Thoracic aorta (tissue), 2 donors: ENCODE data around the gene PRELID3B. TPM values are rescaled to one million over a fixed set of nuclear protein-coding genes. Genes with fewer than 3 reads are reported as not detected.

Experiments used
- ATAC-seq: fragments of 150-250 bp; one replicate; pipeline ENCODE4 v1.8.0; 2017; ENCODE audit warnings: low read depth; ENCODE audit not compliant: insufficient number of reproducible peaks, low FRiP score
- DNase-seq: peaks from one replicate; pipeline ENCODE4 v3.0.0-alpha.2; 2020; ENCODE audit warnings: low spot score
- H3K27ac ChIP-seq, 2 donors: fragments of 200-600 bp; sonication (generic); 1 replicate in 1 of 2; 2 replicates in 1 of 2; pipeline ENCODE4 v1.5.1; 2016; ENCODE audit warnings: mild to moderate bottlenecking in 2 of 2, moderate library complexity in 2 of 2
- H3K27me3 ChIP-seq: fragments of 200-600 bp; sonication (generic); replicated peaks from 2 replicates; pipeline ENCODE4 v1.6.0; 2016; ENCODE audit warnings: mild to moderate bottlenecking; ENCODE audit not compliant: insufficient read depth
- H3K36me3 ChIP-seq: fragments of 200-600 bp; sonication (generic); one replicate; pipeline ENCODE4 v1.5.1; 2016
- H3K4me1 ChIP-seq, 2 donors: fragments of 200-600 bp; sonication (generic); 1 replicate in 1 of 2; 2 replicates in 1 of 2; pipeline versions ENCODE4 v1.5.1 to v1.6.0; 2016; ENCODE audit warnings: low read depth in 2 of 2, mild to moderate bottlenecking in 1 of 2; ENCODE audit not compliant: control insufficient read depth in 1 of 2
- H3K4me3 ChIP-seq: fragments of 200-600 bp; sonication (generic); 2 replicates; pipeline ENCODE4 v1.5.1; 2016; ENCODE audit warnings: mild to moderate bottlenecking
- H3K9me3 ChIP-seq: fragments of 200-600 bp; sonication (generic); 2 replicates; pipeline ENCODE4 v1.5.1; 2016
- CTCF ChIP-seq: fragments of 200-600 bp; sonication (generic); IDR thresholded peaks from one replicate; pipeline ENCODE4 v1.5.1; 2019; ENCODE audit warnings: antibody characterized with exemption
- total RNA-seq, 2 donors: library from RNA; depleted of rRNA; stranded (reverse); fragments of >200 nt; gene quantifications; one replicate each; pipeline versions ENCODE4 v1.1.0 to v1.2.3, GENCODE V29; 2016

Gene PRELID3B
- total RNA-seq, 2 donors from 2014 or later, result 25.5 to 30.5 TPM

- Histone ChIP-seq H3K9me3 (no peaks in the 10 kb centered on the region), H3K36me3 (no peaks in the 10 kb centered on the region), H3K4me3 (no peak overlapping the region), H3K27me3 (no peaks in the 10 kb centered on the region), H3K27ac (no peak overlapping the region), H3K4me1 (peaks cover 4% of the 10 kb centered on the region in 2 donors)
- DNase-seq, result no peak
- TF ChIP-seq CTCF, result no peak
- no peak for ATAC-seq
Measured at GRCh38 chr20:59068534-59068933, 25.9 kb upstream of the PRELID3B start.

GRCh38 chr20:59064214-59064722, 21.7 kb upstream of the PRELID3B start:
- Histone ChIP-seq H3K36me3 (no peaks in the 10 kb centered on the region), H3K27me3 (no peaks in the 10 kb centered on the region), H3K4me1 (peaks cover 4% of the 10 kb centered on the region in 2 donors), H3K9me3 (no peaks in the 10 kb centered on the region), H3K4me3 (peak overlapping the region; percentile 1), H3K27ac (no peak overlapping the region)
- ATAC-seq (no peak), DNase-seq (no peak)
- TF ChIP-seq CTCF, result no peak

- no peak for TF ChIP-seq CTCF
- no peak overlapping the region for H3K27ac ChIP-seq
- DNase-seq, result no peak
- peak overlapping the region; percentile 1 for H3K4me3 ChIP-seq
- peaks cover 4% of the 10 kb centered on the region in 2 donors for H3K4me1 ChIP-seq
- H3K9me3 ChIP-seq, result no peaks in the 10 kb centered on the region
- H3K36me3 ChIP-seq, result no peaks in the 10 kb centered on the region
- no peak for ATAC-seq
- H3K27me3 ChIP-seq, result no peaks in the 10 kb centered on the region
Measured at GRCh38 chr20:59063358-59064213, 21.0 kb upstream of the PRELID3B start.

- Histone ChIP-seq H3K4me1 (peaks cover 4% of the 10 kb centered on the region in 2 donors), H3K27ac (no peak overlapping the region), H3K9me3 (no peaks in the 10 kb centered on the region), H3K4me3 (no peak overlapping the region), H3K27me3 (no peaks in the 10 kb centered on the region), H3K36me3 (no peaks in the 10 kb centered on the region)
- no peak for TF ChIP-seq CTCF
- ATAC-seq, result no peak
- no peak for DNase-seq
Measured at GRCh38 chr20:59062081-59062480, 19.5 kb upstream of the PRELID3B start.

- TF ChIP-seq CTCF, result peak; percentile 23
- H3K4me3 ChIP-seq, result no peak overlapping the region
- H3K27me3 ChIP-seq, result no peaks in the 10 kb centered on the region
- H3K9me3 ChIP-seq, result no peaks in the 10 kb centered on the region
- no peaks in the 10 kb centered on the region for H3K4me1 ChIP-seq
- no peaks in the 10 kb centered on the region for H3K36me3 ChIP-seq
- DNase-seq (no peak), ATAC-seq (no peak)
- no peak overlapping the region for H3K27ac ChIP-seq
Measured at GRCh38 chr20:59055302-59055701, 12.7 kb upstream of the PRELID3B start.
